AG10803 (cell line): ENCODE measurements around the gene SSX2IP.
"Not testable (repeated sequence)": the region's sequence is repeated elsewhere in the genome, so short reads cannot be mapped to it uniquely, and the experiment has no call there.

Source experiments
- DNase-seq: peaks from one replicate; pipeline ENCODE4 v3.0.0; 2010; ENCODE audit warnings: low read depth
- H3K4me3 ChIP-seq: 2 replicates; pipeline ENCODE4 v1.5.1; 2011; ENCODE audit warnings: mild to moderate bottlenecking, low read length, control low read depth
- CTCF ChIP-seq: conservative IDR thresholded peaks from 2 replicates; pipeline ENCODE4 v1.5.1; 2011; ENCODE audit warnings: mild to moderate bottlenecking, low read length, control low read depth, inconsistent platforms

Gene SSX2IP

GRCh38 chr1:84732520-84732919 is 42.3 kb upstream of the SSX2IP start:
- no peak overlapping the region for H3K4me3 ChIP-seq
- no peak for DNase-seq
- TF ChIP-seq CTCF, result no peak

- TF ChIP-seq CTCF, result no peak
Measured at GRCh38 chr1:84731519-84731918, 41.3 kb upstream of the SSX2IP start.

GRCh38 chr1:84727711-84728110 is 37.5 kb upstream of the SSX2IP start:
- DNase-seq, result peak; percentile 35
- H3K4me3 ChIP-seq, result not testable (repeated sequence)

More at GRCh38 chr1:84731519-84731918, 41.3 kb upstream of the SSX2IP start:
- H3K4me3 ChIP-seq, result no peak overlapping the region
- no peak for DNase-seq

- H3K4me3 ChIP-seq, result no peak overlapping the region
- TF ChIP-seq CTCF, result no peak
- DNase-seq, result peak; percentile 42
Measured at GRCh38 chr1:84726593-84727499, 36.6 kb upstream of the SSX2IP start.

- no peak for DNase-seq
- no peak for TF ChIP-seq CTCF
- no peak overlapping the region for H3K4me3 ChIP-seq
Measured at GRCh38 chr1:84724128-84724860, 34.0 kb upstream of the SSX2IP start.

- peak; percentile 94 for DNase-seq
- TF ChIP-seq CTCF, result no peak
- no peak overlapping the region for H3K4me3 ChIP-seq
Measured at GRCh38 chr1:84722794-84723193, 32.5 kb upstream of the SSX2IP start.

- H3K4me3 ChIP-seq, DNase-seq: not testable (repeated sequence)
Measured at GRCh38 chr1:84721872-84722271, 31.6 kb upstream of the SSX2IP start.

- no peak for TF ChIP-seq CTCF
- no peak overlapping the region for H3K4me3 ChIP-seq
- DNase-seq, result peak; percentile 70
Measured at GRCh38 chr1:84721152-84721551, 30.9 kb upstream of the SSX2IP start.
